ENCODE data around the gene FABP1.

The FABP1 gene

GRCh38 chr2:88159481-88159880, 31.6 kb upstream of the FABP1 start:
- TF ChIP-seq, protein P1, sequence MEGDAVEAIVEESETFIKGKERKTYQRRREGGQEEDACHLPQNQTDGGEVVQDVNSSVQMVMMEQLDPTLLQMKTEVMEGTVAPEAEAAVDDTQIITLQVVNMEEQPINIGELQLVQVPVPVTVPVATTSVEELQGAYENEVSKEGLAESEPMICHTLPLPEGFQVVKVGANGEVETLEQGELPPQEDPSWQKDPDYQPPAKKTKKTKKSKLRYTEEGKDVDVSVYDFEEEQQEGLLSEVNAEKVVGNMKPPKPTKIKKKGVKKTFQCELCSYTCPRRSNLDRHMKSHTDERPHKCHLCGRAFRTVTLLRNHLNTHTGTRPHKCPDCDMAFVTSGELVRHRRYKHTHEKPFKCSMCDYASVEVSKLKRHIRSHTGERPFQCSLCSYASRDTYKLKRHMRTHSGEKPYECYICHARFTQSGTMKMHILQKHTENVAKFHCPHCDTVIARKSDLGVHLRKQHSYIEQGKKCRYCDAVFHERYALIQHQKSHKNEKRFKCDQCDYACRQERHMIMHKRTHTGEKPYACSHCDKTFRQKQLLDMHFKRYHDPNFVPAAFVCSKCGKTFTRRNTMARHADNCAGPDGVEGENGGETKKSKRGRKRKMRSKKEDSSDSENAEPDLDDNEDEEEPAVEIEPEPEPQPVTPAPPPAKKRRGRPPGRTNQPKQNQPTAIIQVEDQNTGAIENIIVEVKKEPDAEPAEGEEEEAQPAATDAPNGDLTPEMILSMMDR (IDR thresholded peaks at IDR 0.05; ENCODE audit: low read length, missing control alignments), result no peak
- DNase-seq (ENCODE audit: low read depth), result no peak
- no peak overlapping the region for H3K4me3 ChIP-seq (replicated peaks; ENCODE audit: low read depth, low read length)

DNA sequence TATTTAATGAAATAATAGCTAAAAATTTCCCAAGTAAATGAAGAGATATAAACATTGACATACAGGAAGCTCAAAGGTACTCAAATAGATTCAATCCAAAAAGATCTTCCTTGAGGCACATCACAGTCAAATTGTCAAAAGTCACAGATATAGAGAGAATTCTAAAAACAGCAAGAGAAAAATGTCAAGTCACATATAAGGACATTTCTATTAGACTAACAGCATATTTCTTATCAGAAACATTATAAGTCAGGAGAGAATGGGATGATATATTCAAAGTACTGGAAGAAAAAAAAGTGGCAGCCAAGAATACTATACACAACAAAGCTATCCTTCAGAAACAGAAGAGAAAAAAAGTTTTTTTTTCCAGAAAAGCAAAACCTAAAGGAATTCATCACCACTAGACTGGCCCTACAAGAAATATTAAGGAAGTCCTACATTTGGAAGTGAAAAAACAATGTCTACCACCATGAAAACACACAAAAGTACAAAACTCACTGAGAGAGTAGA, 21.1 kb upstream of the FABP1 start:
- TF ChIP-seq, protein P1 (IDR thresholded peaks at IDR 0.05; ENCODE audit: low read length, missing control alignments), result no peak
- DNase-seq (ENCODE audit: low read depth), result no peak
- no peak overlapping the region for H3K4me3 ChIP-seq (replicated peaks; ENCODE audit: low read depth, low read length)

GRCh38 chr2:88147145-88147544, 19.3 kb upstream of the FABP1 start:
- TF ChIP-seq, protein P1 (IDR thresholded peaks at IDR 0.05; ENCODE audit: low read length, missing control alignments), result no peak
- no peak overlapping the region for H3K4me3 ChIP-seq (replicated peaks; ENCODE audit: low read depth, low read length)
- DNase-seq (ENCODE audit: low read depth), result no peak

GRCh38 chr2:88146590-88146989, 18.7 kb upstream of the FABP1 start:
- DNase-seq (ENCODE audit: low read depth), result no peak
- TF ChIP-seq, protein P1 (IDR thresholded peaks at IDR 0.05; ENCODE audit: low read length, missing control alignments), result no peak
- no peak overlapping the region for H3K4me3 ChIP-seq (replicated peaks; ENCODE audit: low read depth, low read length)

DNA sequence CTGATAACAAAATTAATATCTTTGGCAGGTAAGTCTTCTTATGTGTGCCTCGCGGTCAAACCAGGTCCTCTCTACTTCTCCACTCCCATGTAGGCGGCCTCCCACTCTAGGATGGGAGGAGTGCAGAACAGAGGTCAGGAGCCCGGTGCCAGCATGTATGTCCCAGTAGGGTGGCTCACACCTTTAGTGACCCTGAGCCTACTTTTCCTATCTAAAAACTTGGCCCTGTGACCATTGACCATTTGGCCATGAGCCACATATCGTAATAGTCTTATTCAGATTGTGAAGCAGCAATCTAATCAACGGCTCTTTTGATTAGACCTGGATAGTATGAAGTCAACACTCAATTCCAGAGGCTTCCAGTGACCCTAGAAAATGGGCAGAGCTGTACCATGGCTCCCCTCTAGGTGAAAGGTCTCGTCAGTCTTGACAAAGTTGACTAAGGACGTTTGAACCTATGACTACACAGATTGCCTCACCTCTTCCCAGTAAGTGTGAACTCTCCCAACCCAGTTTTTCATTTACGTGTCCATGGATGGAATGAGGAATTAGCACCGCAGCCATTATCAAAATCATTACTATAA, 17.1 kb upstream of the FABP1 start:
- no peak for DNase-seq (ENCODE audit: low read depth)
- TF ChIP-seq, protein P1 (IDR thresholded peaks at IDR 0.05; ENCODE audit: low read length, missing control alignments), result no peak
- H3K4me3 ChIP-seq (replicated peaks; ENCODE audit: low read depth, low read length), result no peak overlapping the region

GRCh38 chr2:88144271-88144670, 16.4 kb upstream of the FABP1 start:
- H3K4me3 ChIP-seq (replicated peaks; ENCODE audit: low read depth, low read length), result no peak overlapping the region
- DNase-seq (ENCODE audit: low read depth), result no peak
- TF ChIP-seq, protein P1 (IDR thresholded peaks at IDR 0.05; ENCODE audit: low read length, missing control alignments), result no peak

DNA sequence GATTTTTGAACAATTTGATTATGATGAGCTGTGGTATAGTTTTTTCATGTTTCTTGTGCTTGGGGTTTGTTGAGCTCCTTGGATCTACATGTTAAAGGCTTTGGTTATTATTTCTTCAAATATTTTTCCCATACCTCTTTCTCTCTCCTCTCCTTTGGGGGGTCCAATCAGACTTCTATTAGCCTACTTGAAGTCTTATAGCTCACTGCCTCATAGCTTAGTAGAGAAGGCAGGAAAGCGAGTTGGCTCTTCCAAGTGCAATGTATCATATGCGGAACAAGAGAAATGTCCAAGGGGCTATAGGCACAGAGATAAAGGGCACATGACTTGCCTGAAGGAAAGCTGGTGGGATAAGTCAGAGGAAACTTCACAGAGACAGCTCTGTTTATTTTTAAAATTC, 14.1 kb upstream of the FABP1 start:
- no peak overlapping the region for H3K4me3 ChIP-seq (replicated peaks; ENCODE audit: low read depth, low read length)
- DNase-seq (ENCODE audit: low read depth), result no peak

More for the DNA sequence above, 14.1 kb upstream of the FABP1 start:
- TF ChIP-seq, protein P1 (IDR thresholded peaks at IDR 0.05; ENCODE audit: low read length, missing control alignments), result no peak

Data from fibroblast of pulmonary artery (primary cell).